Suppressor macrophage (primary cell): ENCODE measurements around the gene KBTBD8.

Experiments
- DNase-seq, 4 experiments: peaks; one replicate each; pipeline ENCODE4 v3.0.0-alpha.2; 2020 to 2022

KBTBD8 gene

GRCh38 chr3:66997560-66998112 is 471 bp upstream of the KBTBD8 start:
- DNase-seq: peak; percentile 57 to 76 (median 63)

DNA sequence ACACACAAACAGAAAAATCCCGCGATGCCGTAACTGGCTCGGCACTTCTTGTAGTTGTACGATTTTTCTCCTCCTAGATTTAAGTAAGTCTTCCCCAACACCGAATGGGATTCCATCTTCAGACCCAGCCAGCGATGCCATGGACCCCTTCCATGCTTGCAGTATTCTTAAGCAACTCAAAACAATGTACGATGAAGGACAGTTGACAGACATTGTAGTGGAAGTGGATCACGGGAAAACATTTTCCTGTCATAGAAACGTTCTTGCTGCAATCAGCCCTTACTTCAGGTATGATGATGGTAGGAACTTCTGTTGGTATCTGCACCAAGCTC is 763 bp downstream of the KBTBD8 start:
- DNase-seq: no peak

DNA sequence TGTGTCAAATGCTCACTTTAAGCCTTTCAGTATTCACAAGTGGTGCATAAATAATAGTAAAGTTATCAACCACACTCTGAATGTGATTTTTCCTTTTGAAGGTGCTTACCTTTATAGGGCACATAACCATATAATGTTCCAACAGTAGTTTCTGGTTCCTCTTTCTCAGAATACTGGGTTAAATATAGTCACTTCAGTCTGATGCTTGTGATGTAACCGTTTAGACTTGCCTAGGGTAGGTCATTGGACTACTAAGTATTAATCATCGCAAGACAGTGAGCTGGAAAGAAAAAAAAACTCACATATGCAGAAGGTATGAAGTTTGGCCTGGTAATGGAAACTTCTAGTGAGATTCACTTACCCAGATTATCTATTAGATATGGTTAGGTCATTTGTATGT is 1.9 kb downstream of the KBTBD8 start:
- peak; percentile 55 to 93 (median 72) for DNase-seq

DNA sequence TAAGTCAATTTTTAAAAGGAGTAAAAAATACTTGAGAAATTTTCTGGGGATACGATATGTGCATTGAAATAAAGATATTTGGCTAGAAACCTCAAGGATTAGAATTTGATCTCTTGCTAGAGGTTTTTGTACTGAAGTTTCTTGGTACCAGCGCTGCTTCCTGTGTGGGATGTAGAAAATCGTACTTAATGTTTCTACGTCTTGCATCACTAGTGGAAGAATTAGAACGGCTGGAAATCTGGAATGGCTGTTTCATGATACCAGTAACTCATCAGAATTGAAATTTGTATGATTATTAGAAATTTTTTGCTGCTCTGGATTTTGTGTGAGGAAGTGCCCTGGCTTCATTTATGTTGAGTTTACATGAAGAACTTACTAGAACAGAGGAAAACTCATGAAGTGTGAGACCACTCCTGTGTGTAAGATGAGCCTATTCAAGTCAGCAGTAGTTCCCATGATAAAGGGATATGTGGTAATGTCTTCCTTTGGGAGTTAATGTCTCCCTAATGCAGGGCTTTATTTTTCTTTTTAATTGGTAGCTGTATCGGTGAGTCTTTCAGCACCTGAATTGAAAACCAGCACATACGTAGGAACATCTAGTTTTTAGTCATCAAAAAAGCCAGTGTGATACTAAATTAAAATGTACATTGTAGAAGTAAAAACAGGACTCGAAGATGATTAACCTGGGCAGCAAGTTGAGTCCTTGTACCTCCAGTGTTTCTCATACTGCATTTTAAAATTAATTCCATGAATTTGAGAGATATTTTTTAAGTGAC is 3.2 kb downstream of the KBTBD8 start:
- peak in 2 of 4 experiments; percentile 18 to 20 for DNase-seq

DNA sequence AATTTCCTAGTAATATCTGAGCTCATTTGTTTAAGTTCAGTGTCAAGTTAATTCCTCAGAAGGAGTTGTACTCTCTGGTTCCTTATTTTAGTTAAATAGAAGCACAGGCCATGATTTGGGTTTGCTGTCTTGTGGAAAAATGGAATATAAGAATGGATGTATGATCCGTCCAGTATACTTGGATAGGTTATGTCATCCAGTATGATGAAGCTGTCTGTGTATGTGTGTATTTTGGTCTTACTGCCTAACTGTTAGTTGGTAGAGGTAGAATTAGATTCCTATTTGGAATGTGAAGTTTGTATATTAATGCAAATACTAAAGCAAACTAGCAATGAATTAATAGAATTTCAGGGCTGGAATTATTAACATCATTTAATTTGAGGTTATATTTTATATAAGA is 7.9 kb downstream of the KBTBD8 start:
- no peak for DNase-seq

GRCh38 chr3:67006460-67006859 is 8.4 kb downstream of the KBTBD8 start:
- DNase-seq: no peak

DNA sequence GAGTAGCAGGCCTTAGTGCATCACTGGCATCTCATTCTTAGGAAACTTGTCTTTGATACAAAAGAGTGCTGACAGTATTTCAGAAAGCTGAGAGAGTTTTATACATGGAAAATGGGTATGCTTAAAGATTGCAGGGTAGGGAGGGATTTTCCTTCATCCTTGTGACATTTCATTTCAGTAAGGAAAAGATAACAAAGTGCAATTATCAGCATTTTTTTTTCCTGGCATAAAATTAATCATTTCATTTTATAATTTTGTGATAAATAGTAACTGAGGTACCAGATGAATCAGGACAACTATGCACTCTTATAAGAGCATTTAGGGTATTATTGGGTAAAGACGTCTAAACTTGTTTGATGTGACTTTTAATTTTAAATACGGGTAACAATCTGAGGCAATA is 10.3 kb downstream of the KBTBD8 start:
- DNase-seq: no peak

GRCh38 chr3:67009716-67010115 is 11.6 kb downstream of the KBTBD8 start:
- DNase-seq: no peak

- DNase-seq: no peak
Observed at GRCh38 chr3:67011414-67012131, 13.5 kb downstream of the KBTBD8 start.

- DNase-seq: no peak
Observed at GRCh38 chr3:67012564-67012963, 14.5 kb downstream of the KBTBD8 start.

DNA sequence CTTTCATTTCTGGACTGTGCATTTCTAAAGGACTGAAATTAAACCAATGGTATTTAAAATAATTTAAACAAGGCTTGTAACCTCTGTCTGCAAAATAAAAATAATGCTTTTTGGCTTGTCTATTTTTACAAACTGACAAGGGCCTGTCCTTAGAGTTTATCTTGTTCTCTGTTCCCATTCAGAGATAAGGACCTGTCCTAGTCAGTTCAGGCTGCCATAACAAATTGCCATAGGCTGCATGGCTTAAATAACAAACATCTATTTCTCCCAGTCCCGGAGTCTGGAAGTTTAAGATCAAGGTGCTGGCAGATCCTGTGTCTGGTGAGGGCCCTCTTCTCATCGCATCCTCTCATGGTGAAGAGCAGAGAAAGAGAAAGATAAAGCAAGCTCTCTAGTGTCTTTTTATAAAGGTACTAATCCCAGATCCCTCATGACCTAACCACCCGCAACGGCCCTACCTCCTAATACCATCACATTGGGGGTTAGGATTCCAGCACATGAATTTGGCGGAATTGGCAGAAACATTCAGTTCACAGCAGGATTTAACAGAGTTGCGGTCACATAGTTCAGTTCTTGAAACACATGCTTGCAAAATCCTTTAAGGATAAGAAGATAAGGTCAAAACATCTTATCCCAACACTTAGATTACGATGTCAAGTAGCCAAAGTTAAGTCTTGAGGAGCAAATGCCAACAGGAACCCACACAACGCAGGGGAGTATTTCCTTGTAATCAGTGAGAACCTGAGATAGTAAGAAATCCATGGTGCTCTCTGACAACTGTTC is 17.8 kb downstream of the KBTBD8 start:
- DNase-seq: no peak

- DNase-seq: no peak
Observed at GRCh38 chr3:67016522-67017080, 18.5 kb downstream of the KBTBD8 start.

GRCh38 chr3:67017211-67017610 is 19.1 kb downstream of the KBTBD8 start:
- DNase-seq: no peak

GRCh38 chr3:67018105-67018788 is 20.1 kb downstream of the KBTBD8 start:
- peak; percentile 10 to 51 (median 36) for DNase-seq

- no peak for DNase-seq
Observed at GRCh38 chr3:67018789-67019526, 20.9 kb downstream of the KBTBD8 start.

DNA sequence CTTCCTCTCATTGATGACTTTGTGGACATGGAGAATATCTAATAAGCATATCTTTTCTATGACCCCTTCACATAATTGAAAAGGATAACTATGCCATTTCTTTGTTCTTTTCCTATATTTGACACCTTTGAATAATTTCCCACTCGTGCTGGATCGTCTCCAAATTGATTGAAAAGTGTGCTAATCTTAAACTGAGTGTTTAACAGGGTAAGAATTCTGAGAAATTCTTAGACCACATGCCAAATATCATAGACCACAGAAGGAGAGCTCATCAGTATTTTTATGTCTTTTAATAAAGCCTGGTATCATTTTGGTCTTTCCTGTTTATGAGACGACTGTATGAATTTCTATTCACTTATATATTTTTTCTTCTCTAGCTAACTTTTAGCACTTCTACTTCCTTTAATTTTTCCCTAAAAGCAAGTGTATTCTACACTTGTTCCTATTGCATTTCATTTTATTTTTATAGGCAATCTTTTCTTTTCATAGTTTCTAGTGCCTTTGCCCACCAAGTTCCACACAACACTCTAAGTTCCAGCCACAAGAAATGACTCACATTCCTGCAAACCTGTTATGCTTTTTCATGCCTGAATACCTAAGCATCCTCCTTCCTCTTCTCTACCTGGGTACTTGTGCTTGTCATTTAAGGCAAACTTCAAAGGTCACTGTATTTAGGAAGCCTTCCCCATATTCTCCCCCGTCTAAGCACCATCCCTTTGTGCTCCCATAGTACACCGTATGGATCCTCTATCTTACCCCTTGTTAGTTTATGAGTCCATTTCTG is 30.1 kb downstream of the KBTBD8 start:
- no peak for DNase-seq

- DNase-seq: peak in 2 of 4 experiments; percentile 9 to 19
Observed at GRCh38 chr3:67030785-67031740, 33.0 kb downstream of the KBTBD8 start.

GRCh38 chr3:67031986-67032385 is 33.9 kb downstream of the KBTBD8 start:
- DNase-seq: no peak

GRCh38 chr3:67033079-67033478 is 35.0 kb downstream of the KBTBD8 start:
- DNase-seq: no peak
